Measurements from ENCODE around the gene LSM14A.
"Not testable (repeated sequence)": the region's sequence is repeated elsewhere in the genome, so short reads cannot be mapped to it uniquely, and the experiment has no call there.

LSM14A gene

GRCh38 chr19:34235425-34235940 lies 63.2 kb downstream of the LSM14A start:
- H3K4me1 ChIP-seq (ENCODE audit: insufficient read depth, low read length): peaks cover 16% of the 10 kb centered on the region
- no peak overlapping the region for H3K9ac ChIP-seq (ENCODE audit: low read depth, low read length)
- no peak overlapping the region for H3K27ac ChIP-seq (ENCODE audit: low read length)
- H3K9me3 ChIP-seq (ENCODE audit: insufficient read depth, low read depth, low read length): no peaks in the 10 kb centered on the region
- H3K27me3 ChIP-seq (ENCODE audit: insufficient read depth, low read length): no peaks in the 10 kb centered on the region
- peaks cover 2% of the 10 kb centered on the region; the same call in 1 of the 2 replicates for H3K36me3 ChIP-seq (ENCODE audit: insufficient read depth, low read depth, low read length)
- H3K4me3 ChIP-seq (ENCODE audit: low read length): no peak overlapping the region

DNA sequence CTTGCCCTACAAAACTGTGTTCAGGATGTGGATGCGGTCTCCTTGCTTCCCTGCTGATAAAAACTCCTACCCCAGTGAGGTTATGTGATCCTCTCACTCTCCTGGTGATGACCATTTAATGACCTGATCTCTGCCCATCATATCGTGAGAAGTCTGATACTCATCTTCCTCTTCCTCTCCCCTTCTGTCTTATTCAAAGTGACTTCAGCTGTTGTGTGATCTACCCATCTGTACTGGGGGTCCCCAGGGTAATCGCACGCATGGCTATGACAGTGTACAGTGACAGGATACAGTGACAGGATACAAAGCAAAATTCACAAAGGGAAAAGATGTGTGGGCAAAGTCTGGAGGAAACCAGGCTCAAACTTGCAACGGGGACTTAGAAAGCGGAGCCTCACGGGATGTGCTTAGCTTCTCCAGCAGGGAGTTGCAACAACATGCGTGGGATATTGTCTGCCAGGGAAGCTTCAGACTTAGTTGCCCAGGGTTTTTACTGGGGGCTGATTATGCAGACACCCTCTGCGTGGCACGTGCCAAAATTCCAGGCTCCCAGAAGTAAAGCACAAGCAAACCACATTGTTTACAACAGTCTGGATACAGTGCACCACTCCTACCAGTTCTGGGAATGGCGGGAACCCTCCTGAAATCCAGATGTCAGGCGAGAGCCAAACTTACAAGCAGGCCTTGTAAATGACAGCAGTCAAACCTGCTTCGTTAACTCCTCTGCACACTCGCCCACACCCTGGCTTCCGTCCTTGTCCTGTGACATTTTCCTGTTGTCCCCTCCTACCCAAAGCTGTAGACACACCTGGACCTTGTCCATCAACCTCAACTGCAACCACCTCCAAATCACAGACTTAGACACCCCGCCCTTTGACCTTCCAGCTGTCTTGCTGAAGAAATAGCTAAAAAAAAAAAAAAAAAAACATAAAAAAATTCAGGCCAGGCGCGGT lies 64.0 kb downstream of the LSM14A start:
- H3K4me3 ChIP-seq (ENCODE audit: low read length): no peak overlapping the region
- H3K27me3 ChIP-seq (ENCODE audit: insufficient read depth, low read length): no peaks in the 10 kb centered on the region
- H3K9ac ChIP-seq (ENCODE audit: low read depth, low read length): no peak overlapping the region
- H3K36me3 ChIP-seq (ENCODE audit: insufficient read depth, low read depth, low read length): no peaks in the 10 kb centered on the region
- no peaks in the 10 kb centered on the region for H3K9me3 ChIP-seq (ENCODE audit: insufficient read depth, low read depth, low read length)
- no peak overlapping the region for H3K27ac ChIP-seq (ENCODE audit: low read length)
- peaks cover 9% of the 10 kb centered on the region; the same call in 1 of the 2 replicates for H3K4me1 ChIP-seq (ENCODE audit: insufficient read depth, low read length)

DNA sequence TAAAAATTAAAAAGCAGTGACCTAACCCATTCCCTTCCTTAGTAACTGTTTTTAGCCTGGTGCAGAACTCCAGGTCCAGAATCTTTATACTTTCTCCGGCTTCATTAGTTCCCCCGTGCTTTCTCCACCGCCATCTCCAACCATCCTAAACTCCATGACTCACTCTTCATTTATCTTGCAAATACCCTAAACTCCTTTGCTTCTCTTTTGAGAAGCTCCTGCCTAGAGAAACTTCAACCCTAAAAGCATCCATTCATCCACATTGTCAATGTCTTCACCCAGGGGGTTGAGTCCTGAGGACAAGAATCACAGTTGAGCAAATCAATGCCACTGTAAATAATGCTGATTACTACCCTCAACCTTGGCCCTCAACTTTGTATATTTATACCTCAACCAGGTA lies 65.0 kb downstream of the LSM14A start:
- Histone ChIP-seq H3K9me3 (ENCODE audit: insufficient read depth, low read depth, low read length) (no peaks in the 10 kb centered on the region), H3K27ac (ENCODE audit: low read length) (no peak overlapping the region), H3K9ac (ENCODE audit: low read depth, low read length) (no peak overlapping the region), H3K36me3 (ENCODE audit: insufficient read depth, low read depth, low read length) (no peaks in the 10 kb centered on the region), H3K4me1 (ENCODE audit: insufficient read depth, low read length) (0 out of 2 replicates have a peak, but pooled peaks cover 6% of the 10 kb centered on the region), H3K4me3 (ENCODE audit: low read length) (no peak overlapping the region), H3K27me3 (ENCODE audit: insufficient read depth, low read length) (no peaks in the 10 kb centered on the region)

DNA sequence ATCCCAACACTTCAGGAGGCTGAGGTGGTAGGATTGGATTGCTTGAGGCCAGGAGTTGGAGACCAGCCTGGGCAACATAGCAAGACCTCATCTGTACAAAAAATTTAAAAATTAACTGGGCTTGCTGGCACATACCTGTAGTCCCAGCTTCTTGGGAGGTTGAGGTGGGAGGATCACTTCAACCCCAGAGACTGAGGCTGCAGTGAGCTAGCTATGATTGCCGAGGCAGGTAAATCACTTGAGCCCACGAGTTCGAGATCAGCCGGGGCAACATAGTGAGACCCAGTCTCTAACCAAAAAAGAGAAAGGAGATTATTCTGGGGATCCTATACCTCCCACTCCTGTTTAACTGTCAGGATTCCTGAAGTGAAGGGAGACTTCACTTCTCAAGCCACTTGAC lies 65.6 kb downstream of the LSM14A start:
- 0 out of 2 replicates have a peak, but pooled peaks cover 6% of the 10 kb centered on the region for H3K4me1 ChIP-seq (ENCODE audit: insufficient read depth, low read length)
- H3K9ac ChIP-seq (ENCODE audit: low read depth, low read length): no peak overlapping the region
- no peaks in the 10 kb centered on the region for H3K27me3 ChIP-seq (ENCODE audit: insufficient read depth, low read length)
- no peak overlapping the region for H3K27ac ChIP-seq (ENCODE audit: low read length)
- H3K9me3 ChIP-seq (ENCODE audit: insufficient read depth, low read depth, low read length): no peaks in the 10 kb centered on the region
- no peak overlapping the region for H3K4me3 ChIP-seq (ENCODE audit: low read length)
- H3K36me3 ChIP-seq (ENCODE audit: insufficient read depth, low read depth, low read length): no peaks in the 10 kb centered on the region

GRCh38 chr19:34241513-34242337 lies 69.4 kb downstream of the LSM14A start:
- Histone ChIP-seq H3K36me3 (ENCODE audit: insufficient read depth, low read depth, low read length) (no peaks in the 10 kb centered on the region), H3K27ac (ENCODE audit: low read length) (no peak overlapping the region), H3K9ac (ENCODE audit: low read depth, low read length) (no peak overlapping the region), H3K9me3 (ENCODE audit: insufficient read depth, low read depth, low read length) (no peaks in the 10 kb centered on the region), H3K4me3 (ENCODE audit: low read length) (no peak overlapping the region), H3K4me1 (ENCODE audit: insufficient read depth, low read length) (peaks cover 11% of the 10 kb centered on the region; the same call in 1 of the 2 replicates), H3K27me3 (ENCODE audit: insufficient read depth, low read length) (no peaks in the 10 kb centered on the region)

DNA sequence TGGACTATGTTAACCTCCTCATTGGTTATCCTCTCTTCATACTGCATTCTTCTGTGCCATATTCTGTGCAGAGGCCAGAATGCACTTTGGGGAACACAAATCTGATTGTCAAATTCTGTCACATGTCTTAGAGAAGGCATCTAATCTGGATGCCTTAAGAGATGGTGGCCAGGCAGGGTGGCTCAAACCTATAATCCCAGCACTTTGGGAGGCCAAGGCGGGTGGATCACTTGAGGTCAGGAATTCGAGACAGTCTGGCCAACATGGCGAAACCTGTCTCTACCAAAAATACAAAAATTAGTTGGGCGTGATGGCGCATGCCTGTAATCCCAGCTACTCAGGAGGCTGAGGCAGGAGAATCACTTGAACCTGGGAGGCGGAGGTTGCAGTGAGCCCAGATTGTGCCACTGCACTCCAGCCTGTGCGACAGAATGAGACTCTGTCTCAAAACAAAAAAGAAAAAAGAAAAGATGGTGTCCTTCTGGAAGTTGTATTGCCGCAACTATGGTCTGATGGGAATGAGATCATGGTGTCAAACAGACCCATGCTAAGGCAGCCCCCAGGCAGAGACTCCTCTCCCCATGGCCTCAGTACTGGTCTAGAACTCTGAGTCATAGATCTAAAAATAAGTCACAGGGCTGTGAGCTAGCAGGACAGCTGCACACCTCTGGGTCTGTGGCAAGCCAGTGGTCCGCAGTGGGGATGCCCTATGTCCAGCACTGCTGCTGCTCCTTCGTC lies 71.0 kb downstream of the LSM14A start:
- not testable (repeated sequence) for H3K4me3 ChIP-seq (ENCODE audit: low read length); H3K4me1 ChIP-seq (ENCODE audit: insufficient read depth, low read length); H3K27me3 ChIP-seq (ENCODE audit: insufficient read depth, low read length); H3K9me3 ChIP-seq (ENCODE audit: insufficient read depth, low read depth, low read length); H3K9ac ChIP-seq (ENCODE audit: low read depth, low read length); H3K27ac ChIP-seq (ENCODE audit: low read length); H3K36me3 ChIP-seq (ENCODE audit: insufficient read depth, low read depth, low read length)

DNA sequence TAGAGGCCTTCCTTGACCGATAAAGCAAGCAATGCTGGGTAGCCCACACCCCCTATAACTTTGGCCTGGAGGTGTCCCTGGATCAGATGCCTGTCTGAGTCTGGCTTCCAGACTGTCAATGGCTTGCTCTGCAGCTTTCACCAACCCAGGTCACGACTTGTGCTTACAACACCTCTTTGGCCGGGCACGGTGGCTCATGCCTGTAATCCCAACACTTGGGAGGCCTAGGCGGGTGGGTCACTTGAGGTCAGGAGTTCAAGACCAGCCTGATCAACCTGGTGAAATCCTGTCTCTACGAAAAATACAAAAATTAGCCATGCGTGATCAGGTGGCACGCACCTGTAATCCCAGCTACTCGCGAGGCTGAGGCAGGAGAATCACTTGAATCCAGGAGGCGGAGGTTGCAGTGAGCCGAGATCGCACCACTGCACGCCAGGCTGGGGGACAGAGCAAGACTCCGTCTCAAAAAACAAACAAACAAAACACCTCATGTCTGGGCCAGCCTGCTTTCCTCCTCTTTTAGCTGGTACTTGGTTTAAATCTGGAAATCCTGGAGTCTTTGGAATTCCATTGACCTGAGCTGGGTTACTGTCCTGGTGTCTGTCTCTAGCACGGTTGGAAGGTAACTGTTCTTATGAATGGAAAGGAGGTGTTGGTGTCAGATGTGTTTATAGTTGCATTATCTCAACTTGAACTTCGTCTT lies 71.7 kb downstream of the LSM14A start:
- no peak overlapping the region for H3K27ac ChIP-seq (ENCODE audit: low read length)
- no peaks in the 10 kb centered on the region for H3K27me3 ChIP-seq (ENCODE audit: insufficient read depth, low read length)
- no peak overlapping the region for H3K9ac ChIP-seq (ENCODE audit: low read depth, low read length)
- H3K4me1 ChIP-seq (ENCODE audit: insufficient read depth, low read length): peaks cover 5% of the 10 kb centered on the region; the same call in 1 of the 2 replicates
- H3K36me3 ChIP-seq (ENCODE audit: insufficient read depth, low read depth, low read length): no peaks in the 10 kb centered on the region
- H3K4me3 ChIP-seq (ENCODE audit: low read length): no peak overlapping the region
- H3K9me3 ChIP-seq (ENCODE audit: insufficient read depth, low read depth, low read length): no peaks in the 10 kb centered on the region

DNA sequence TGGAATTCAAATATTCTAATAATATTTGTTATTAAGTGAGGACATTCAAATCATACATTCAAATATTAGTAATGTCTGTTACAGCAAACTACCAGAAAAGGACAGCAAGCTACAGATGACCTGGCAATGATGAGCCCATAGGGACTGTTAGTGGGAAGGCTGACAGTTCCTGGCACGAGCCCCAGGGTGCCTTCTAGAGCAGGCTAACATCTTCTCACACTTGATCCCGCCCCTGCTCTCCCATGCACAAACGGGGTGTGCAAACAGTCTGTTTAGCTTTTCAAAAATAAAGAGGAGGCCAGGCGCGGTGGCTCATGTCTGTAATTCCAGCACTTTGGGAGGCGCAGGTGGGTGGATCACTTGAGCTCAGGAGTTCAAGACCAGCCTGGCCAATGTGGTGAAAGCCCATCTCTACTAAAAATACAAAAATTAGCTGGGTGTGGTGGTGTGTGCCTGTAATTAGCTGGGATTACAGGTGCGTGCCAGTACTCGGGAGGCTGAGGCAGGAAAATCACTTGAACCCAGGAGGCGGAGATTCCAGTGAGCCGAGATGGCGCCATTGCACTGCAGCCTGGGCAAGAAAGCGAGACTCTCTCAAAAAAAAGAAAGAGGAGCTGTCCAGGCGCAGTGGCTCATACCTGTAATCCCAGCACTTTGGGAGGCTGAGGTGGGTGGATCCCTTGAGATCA lies 72.5 kb downstream of the LSM14A start:
- H3K9me3 ChIP-seq (ENCODE audit: insufficient read depth, low read depth, low read length): no peaks in the 10 kb centered on the region

GRCh38 chr19:34246340-34246739 lies 74.0 kb downstream of the LSM14A start:
- H3K4me1 ChIP-seq (ENCODE audit: insufficient read depth, low read length): peaks cover 5% of the 10 kb centered on the region; the same call in 1 of the 2 replicates
- H3K4me3 ChIP-seq (ENCODE audit: low read length): no peak overlapping the region
- H3K9ac ChIP-seq (ENCODE audit: low read depth, low read length): no peak overlapping the region
- H3K27me3 ChIP-seq (ENCODE audit: insufficient read depth, low read length): no peaks in the 10 kb centered on the region
- no peaks in the 10 kb centered on the region for H3K36me3 ChIP-seq (ENCODE audit: insufficient read depth, low read depth, low read length)
- no peak overlapping the region for H3K27ac ChIP-seq (ENCODE audit: low read length)
- H3K9me3 ChIP-seq (ENCODE audit: insufficient read depth, low read depth, low read length): no peaks in the 10 kb centered on the region

More for the DNA sequence above, 72.5 kb downstream of the LSM14A start:
- H3K27me3 ChIP-seq (ENCODE audit: insufficient read depth, low read length): no peaks in the 10 kb centered on the region
- H3K36me3 ChIP-seq (ENCODE audit: insufficient read depth, low read depth, low read length): no peaks in the 10 kb centered on the region
- H3K4me1 ChIP-seq (ENCODE audit: insufficient read depth, low read length): peaks cover 5% of the 10 kb centered on the region; the same call in 1 of the 2 replicates
- H3K27ac ChIP-seq (ENCODE audit: low read length): no peak overlapping the region
- no peak overlapping the region for H3K9ac ChIP-seq (ENCODE audit: low read depth, low read length)
- H3K4me3 ChIP-seq (ENCODE audit: low read length): no peak overlapping the region

DNA sequence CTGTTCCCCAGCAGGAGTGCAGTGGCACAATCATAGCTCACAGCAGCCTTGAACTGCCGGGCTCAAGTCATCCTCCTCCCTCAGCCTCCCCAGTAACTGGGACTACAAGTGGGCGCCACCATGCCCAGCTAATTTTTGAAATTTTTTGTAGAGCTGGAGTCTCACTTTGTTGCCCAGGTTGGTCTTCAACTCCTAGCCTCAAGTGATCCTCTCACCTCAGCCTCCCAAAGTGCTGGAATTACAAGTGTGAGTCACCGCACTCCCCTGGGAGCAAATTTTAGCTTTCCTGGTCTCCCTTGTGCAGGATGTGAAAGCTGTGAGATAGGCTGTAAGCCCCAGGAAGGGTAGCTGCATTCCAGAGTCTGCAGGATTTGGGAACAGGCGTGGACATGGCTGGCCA lies 76.6 kb downstream of the LSM14A start:
- H3K4me3 ChIP-seq (ENCODE audit: low read length): no peak overlapping the region

More for the DNA sequence above, 76.6 kb downstream of the LSM14A start:
- Histone ChIP-seq H3K4me1 (ENCODE audit: insufficient read depth, low read length) (peaks cover 5% of the 10 kb centered on the region; the same call in 1 of the 2 replicates), H3K9me3 (ENCODE audit: insufficient read depth, low read depth, low read length) (no peaks in the 10 kb centered on the region), H3K9ac (ENCODE audit: low read depth, low read length) (no peak overlapping the region), H3K27ac (ENCODE audit: low read length) (no peak overlapping the region), H3K27me3 (ENCODE audit: insufficient read depth, low read length) (no peaks in the 10 kb centered on the region), H3K36me3 (ENCODE audit: insufficient read depth, low read depth, low read length) (no peaks in the 10 kb centered on the region)
